Measurements from ENCODE around the gene SLC16A5.

- TF ChIP-seq POLR2A (IDR thresholded peaks at IDR 0.05): no peak
- TF ChIP-seq, protein P1, sequence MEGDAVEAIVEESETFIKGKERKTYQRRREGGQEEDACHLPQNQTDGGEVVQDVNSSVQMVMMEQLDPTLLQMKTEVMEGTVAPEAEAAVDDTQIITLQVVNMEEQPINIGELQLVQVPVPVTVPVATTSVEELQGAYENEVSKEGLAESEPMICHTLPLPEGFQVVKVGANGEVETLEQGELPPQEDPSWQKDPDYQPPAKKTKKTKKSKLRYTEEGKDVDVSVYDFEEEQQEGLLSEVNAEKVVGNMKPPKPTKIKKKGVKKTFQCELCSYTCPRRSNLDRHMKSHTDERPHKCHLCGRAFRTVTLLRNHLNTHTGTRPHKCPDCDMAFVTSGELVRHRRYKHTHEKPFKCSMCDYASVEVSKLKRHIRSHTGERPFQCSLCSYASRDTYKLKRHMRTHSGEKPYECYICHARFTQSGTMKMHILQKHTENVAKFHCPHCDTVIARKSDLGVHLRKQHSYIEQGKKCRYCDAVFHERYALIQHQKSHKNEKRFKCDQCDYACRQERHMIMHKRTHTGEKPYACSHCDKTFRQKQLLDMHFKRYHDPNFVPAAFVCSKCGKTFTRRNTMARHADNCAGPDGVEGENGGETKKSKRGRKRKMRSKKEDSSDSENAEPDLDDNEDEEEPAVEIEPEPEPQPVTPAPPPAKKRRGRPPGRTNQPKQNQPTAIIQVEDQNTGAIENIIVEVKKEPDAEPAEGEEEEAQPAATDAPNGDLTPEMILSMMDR (IDR thresholded peaks at IDR 0.05 in 4 of 5, conservative IDR thresholded peaks at IDR 0.05 in 1 of 5): no peak
These were observed 20.4 kb downstream of the SLC16A5 start for GRCh38 chr17:75108193-75108592.
